B cell (primary cell): Measurements from ENCODE around the gene CFAP61.

Source experiments
- CTCF ChIP-seq: fragments of 200-600 bp; IDR thresholded peaks from one replicate; pipeline ENCODE4 v1.8.0; 2022; ENCODE audit warnings: antibody characterized with exemption, mild to moderate bottlenecking
- EZH2 ChIP-seq: IDR thresholded peaks from 2 replicates; pipeline ENCODE4 v1.6.1; 2012; ENCODE audit warnings: borderline replicate concordance, low read depth, mild to moderate bottlenecking, moderate library complexity, low read length; ENCODE audit not compliant: insufficient read depth, poor library complexity, severe bottlenecking

DNA sequence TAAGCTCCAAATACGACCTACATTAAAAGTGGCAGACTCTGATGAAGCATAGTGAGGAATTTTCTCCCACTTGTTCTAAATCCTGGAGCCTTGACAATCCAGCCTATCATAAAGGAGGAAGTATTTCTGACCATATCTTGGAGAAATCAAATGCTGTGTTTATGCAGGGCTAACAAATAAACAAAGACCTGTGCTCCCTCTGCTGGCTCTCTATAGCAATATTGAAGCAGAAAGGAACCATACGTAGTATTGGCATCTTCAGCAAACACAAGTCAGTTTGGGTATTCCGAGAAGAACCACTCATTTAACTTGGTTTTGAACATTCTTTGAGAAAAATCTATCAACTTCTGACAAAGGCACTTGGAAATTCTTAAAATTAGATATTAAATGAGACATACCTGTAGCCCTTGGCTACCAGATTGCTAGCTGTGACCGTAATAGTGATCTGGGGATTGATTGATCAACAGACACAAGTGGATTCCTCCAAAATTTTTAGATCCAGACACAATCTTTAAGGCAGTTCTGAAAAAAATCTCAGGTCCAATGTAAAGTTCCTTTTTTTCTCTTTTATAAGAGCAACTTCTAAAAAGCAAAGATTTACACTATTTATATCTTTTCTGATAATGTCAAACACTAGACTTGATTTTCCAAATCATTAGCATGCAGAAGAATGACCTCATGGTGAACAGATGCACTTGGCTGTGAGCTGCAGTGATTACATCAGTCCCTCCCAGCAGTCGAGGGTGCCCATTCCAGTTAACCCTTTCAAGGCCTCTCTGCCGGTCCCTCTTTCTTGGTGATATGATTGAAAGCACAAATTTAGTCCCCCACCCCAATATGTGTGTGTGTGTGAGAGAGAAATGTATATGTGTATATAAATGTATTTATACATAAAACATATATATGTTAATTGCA, 355.8 kb downstream of the CFAP61 start:
- TF ChIP-seq CTCF, result no peak
- TF ChIP-seq EZH2, result no peak
